Measurements from ENCODE around the gene ITGAX.
"Not testable (repeated sequence)": the region's sequence is repeated elsewhere in the genome, so short reads cannot be mapped to it uniquely, and the experiment has no call there.

The ITGAX gene

DNA sequence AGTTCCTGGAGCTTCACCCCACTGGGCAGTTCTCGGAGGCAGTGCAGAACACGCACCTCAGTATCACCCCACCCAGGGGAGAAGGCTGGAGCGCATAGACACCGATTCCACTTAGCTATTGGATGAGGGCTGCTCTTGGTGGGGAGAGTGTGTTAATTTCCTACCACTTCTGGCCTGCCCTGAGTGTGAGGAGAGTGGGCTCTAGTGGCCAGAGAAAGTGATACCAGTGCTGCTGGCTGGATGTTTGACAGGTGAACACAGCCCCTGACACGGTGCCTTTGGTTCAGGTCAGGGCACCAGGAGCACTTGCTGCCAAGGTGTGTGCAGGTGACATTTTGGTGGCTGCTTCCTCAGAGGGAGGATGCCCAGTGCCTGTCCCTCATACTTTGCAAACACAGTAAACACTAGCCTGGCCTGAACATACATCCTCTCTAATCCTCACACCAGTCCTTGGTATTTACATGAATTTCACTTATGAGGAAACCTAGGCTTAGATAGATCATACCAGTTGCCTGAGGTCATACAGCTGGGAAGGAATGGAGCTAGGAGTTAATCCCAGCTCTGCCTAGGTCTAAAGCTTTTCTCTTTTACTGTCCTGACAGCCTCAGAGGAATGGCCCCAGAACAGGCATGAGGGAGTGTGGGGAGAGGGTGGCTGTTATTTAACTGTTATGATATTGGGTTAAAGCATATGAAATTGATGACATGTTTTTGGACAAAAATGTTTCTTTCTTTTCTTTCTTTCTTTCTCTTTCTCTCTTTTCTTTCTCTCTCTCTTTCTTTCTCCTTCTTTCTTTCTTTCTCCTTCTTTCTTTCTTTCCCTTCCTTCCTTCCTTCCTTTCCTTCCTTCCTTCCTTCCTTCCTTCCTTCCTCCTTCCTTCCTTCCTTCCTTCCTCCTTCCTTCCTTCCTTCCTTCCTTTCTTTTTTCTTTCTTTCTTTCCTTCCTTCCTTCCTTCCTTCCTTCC, 21.0 kb upstream of the ITGAX start:
- TF ChIP-seq CTCF (IDR thresholded peaks at IDR 0.05; ENCODE audit: insufficient read depth, low read depth, low read length, missing control alignments) = peak; percentile 29
- no peak overlapping the region for H3K4me3 ChIP-seq (ENCODE audit: low read length)
- DNase-seq (ENCODE audit: low read depth) = peak; percentile 42

DNA sequence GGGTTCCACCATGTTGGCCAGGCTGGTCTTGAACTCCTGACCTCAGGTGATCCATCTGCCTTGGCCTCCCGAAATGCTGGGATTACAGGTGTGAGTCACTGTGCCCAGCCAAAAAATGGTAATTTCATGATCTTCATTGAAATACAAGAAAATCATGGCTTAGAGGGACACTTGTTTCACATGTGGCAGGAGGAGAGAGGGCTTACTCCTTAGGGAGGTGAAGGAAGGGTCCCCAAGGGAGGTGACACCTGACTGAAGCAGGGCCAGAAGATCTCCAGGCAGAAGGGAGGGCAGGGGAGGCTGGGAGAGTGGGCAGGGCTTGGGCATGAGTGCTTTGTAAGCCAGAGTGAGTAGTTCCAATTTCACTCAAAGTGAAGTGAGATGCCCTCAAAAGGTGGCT, 20.0 kb upstream of the ITGAX start:
- no peak for TF ChIP-seq CTCF (IDR thresholded peaks at IDR 0.05; ENCODE audit: insufficient read depth, low read depth, low read length, missing control alignments)
- no peak for DNase-seq (ENCODE audit: low read depth)
- no peak overlapping the region for H3K4me3 ChIP-seq (ENCODE audit: low read length)

DNA sequence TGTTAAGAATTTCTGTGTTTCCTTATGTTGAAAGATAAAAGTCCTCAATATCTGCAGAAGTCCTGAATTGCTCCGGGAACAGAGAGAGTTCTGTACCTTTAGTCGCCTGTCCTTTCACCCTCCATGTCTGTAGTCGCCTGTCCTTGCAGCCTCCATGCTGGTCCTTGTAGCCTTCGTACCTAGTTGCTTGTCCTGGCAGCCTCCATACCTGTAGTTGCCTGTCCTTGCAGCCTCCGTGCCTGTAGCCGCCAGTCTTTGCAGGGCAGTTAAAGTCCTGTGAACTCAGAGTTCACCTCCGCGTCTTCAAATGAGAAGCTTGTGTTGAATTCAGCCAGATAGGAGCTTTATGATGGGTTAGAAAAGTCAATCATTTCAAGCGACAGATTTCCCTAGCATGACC, 19.5 kb upstream of the ITGAX start:
- no peak for TF ChIP-seq CTCF (IDR thresholded peaks at IDR 0.05; ENCODE audit: insufficient read depth, low read depth, low read length, missing control alignments)
- no peak for DNase-seq (ENCODE audit: low read depth)
- no peak overlapping the region for H3K4me3 ChIP-seq (ENCODE audit: low read length)

- DNase-seq (ENCODE audit: low read depth) = not testable (repeated sequence)
Measured at GRCh38 chr16:31338166-31338685, 16.8 kb upstream of the ITGAX start.

DNA sequence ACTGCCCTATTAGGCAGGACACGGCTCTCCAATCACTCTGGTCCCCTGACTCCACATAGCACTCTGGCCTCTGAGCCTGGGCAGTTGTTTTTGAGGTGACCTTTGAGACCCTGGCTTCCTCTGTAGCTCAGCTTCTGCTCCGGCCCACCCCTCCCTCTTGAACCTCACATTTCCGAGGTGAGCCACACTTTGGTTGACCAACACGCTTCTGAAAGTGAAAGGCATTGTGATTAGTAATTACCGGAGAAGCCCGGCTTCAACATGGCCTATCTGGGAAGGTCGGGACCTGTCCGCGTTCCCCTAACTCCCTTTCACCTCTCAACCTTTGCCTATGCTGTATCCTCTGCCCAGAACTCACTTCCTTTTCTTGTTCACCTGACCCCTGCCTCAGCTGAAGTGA, 10.3 kb upstream of the ITGAX start:
- no peak overlapping the region for H3K4me3 ChIP-seq (ENCODE audit: low read length)
- no peak for TF ChIP-seq CTCF (IDR thresholded peaks at IDR 0.05; ENCODE audit: insufficient read depth, low read depth, low read length, missing control alignments)
- no peak for DNase-seq (ENCODE audit: low read depth)

More at GRCh38 chr16:31338166-31338685, 16.8 kb upstream of the ITGAX start:
- not testable (repeated sequence) for H3K4me3 ChIP-seq (ENCODE audit: low read length)

GRCh38 chr16:31347445-31347844, 7.5 kb upstream of the ITGAX start:
- no peak for DNase-seq (ENCODE audit: low read depth)
- TF ChIP-seq CTCF (IDR thresholded peaks at IDR 0.05; ENCODE audit: insufficient read depth, low read depth, low read length, missing control alignments) = no peak
- no peak overlapping the region for H3K4me3 ChIP-seq (ENCODE audit: low read length)

DNA sequence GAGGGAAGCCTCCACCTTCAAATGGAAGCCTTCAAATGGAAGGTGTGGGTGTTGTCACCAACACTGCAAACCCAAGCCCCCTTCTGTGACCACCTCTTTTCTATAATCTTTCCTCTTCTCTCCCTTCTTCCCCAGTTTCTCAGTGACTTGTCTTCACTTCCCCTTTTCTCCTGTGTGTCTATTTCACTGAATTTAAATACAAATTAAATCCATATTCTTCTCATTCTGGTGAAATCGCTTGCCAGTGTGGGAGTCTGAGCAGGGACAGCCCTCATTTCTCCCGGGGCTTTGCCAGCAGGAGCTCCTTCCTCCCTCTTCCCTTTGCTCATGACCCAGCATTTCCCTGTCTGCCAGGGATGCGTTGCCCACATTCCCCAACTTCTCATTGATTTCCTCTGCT, 6.4 kb upstream of the ITGAX start:
- TF ChIP-seq CTCF (IDR thresholded peaks at IDR 0.05; ENCODE audit: insufficient read depth, low read depth, low read length, missing control alignments) = no peak
- no peak for DNase-seq (ENCODE audit: low read depth)
- no peak overlapping the region for H3K4me3 ChIP-seq (ENCODE audit: low read length)
